HCT116 (cell line): Measurements from ENCODE around the gene CADM3. TPM values are rescaled to one million over a fixed set of nuclear protein-coding genes. Genes with fewer than 3 reads are reported as not detected.
A peak's percentile ranks its signal among the peaks of the same experiment; 100 is the strongest.

Source experiments
- ATAC-seq: fragments of 200-7000 bp; cut with Tn5 transposase; 2 replicates; pipeline ENCODE4 v1.9.1; 2020; ENCODE audit warnings: mild to moderate bottlenecking, moderate library complexity
- BruUV-seq: library from RNA; stranded (reverse); fragments of 400-500 nt; replicated peaks from 2 replicates; lab custom pipeline; 2021; lab: Mats Ljungman, UMichigan
- CTCF ChIA-PET: fragments of 300-600 bp; sonication (Branson Sonifier 250); formaldehyde crosslinking; loops from one replicate; lab custom pipeline; 2021; ENCODE audit warnings: antibody characterized with exemption; lab: Charles Lee
- POLR2A ChIA-PET: fragments of 300-600, 350-600 bp; sonication (Branson Sonifier 250); formaldehyde crosslinking; loops from one replicate; lab custom pipeline; 2021; ENCODE audit warnings: antibody characterized with exemption; lab: Charles Lee
- RAD21 ChIA-PET, 2 experiments: fragments of 300-600 bp; sonication (Branson Sonifier 250); formaldehyde crosslinking; loops; one replicate each; lab custom pipeline; 2023; ENCODE audit warnings: low total read pairs in 2 of 2; ENCODE audit not compliant: uncharacterized antibody in 2 of 2, unreplicated experiment in 2 of 2, low non-redundant PET in 1 of 2; lab: Charles Lee
- DNase-seq: peaks from one replicate; pipeline ENCODE4 v3.0.0-alpha.2; 2010; ENCODE audit warnings: low read depth, low spot score
- H2AFZ ChIP-seq: fragments of 200-600 bp; shearing (Covaris generic), sonication (generic); 2 replicates; pipeline ENCODE4 v1.6.1; 2017; ENCODE audit warnings: low read depth, mixed run types, mixed read lengths, antibody characterized with exemption, low read length; ENCODE audit not compliant: poor library complexity, severe bottlenecking
- H3K27ac ChIP-seq: 2 replicates; pipeline ENCODE4 v1.5.1; 2012; ENCODE audit warnings: low read depth, low read length
- H3K27me3 ChIP-seq: fragments of 200-600 bp; sonication (generic); 2 replicates; pipeline ENCODE4 v1.6.1; 2016; ENCODE audit warnings: mixed run types, low read length, mixed read lengths; ENCODE audit not compliant: insufficient read depth
- H3K36me3 ChIP-seq, 2 experiments: fragments of 200-500 bp in 1 of 2; fragments of 200-600 bp in 1 of 2; sonication (Bioruptor generic) in 1 of 2; sonication (generic) in 1 of 2; 2 replicates each; pipeline versions ENCODE4 v1.5.1 to v1.6.1; 2014 to 2016; ENCODE audit warnings: low read length in 2 of 2, inconsistent platforms in 1 of 2, mixed read lengths in 1 of 2, mixed run types in 1 of 2; ENCODE audit not compliant: insufficient read depth in 2 of 2, control insufficient read depth in 1 of 2
- H3K4me1 ChIP-seq, 2 experiments: fragments of 200-600 bp in 1 of 2; sonication (generic) in 1 of 2; 2 replicates each; pipeline versions ENCODE4 v1.5.1 to v1.6.1; 2012 to 2017; ENCODE audit warnings: low read length in 2 of 2, inconsistent platforms in 1 of 2, mild to moderate bottlenecking in 1 of 2, mixed read lengths in 1 of 2, mixed run types in 1 of 2, moderate library complexity in 1 of 2; ENCODE audit not compliant: insufficient read depth in 2 of 2, control insufficient read depth in 1 of 2
- H3K4me2 ChIP-seq: fragments of 200-600 bp; sonication (generic); 2 replicates; pipeline ENCODE4 v1.6.1; 2017; ENCODE audit warnings: mixed run types, low read length, mixed read lengths
- H3K4me3 ChIP-seq, 2 experiments: fragments of 200-600 bp in 1 of 2; sonication (generic) in 1 of 2; replicated peaks in 1 of 2; 2 replicates each; pipeline ENCODE4 v1.5.1; 2011 to 2016; ENCODE audit warnings: low read length in 2 of 2, control low read depth in 1 of 2, low read depth in 1 of 2, mild to moderate bottlenecking in 1 of 2, mixed read lengths in 1 of 2, mixed run types in 1 of 2
- H3K79me2 ChIP-seq: fragments of 200-600 bp; sonication (generic); 2 replicates; pipeline ENCODE4 v1.6.1; 2017; ENCODE audit warnings: mild to moderate bottlenecking, mixed run types, low read length, moderate library complexity, mixed read lengths; ENCODE audit not compliant: insufficient read depth
- H3K9ac ChIP-seq: fragments of 200-600 bp; sonication (generic); 2 replicates; pipeline ENCODE4 v1.6.1; 2016; ENCODE audit warnings: low read length, mixed read lengths
- H3K9me2 ChIP-seq: fragments of 200-600 bp; sonication (generic), shearing (Covaris generic); 2 replicates; pipeline ENCODE4 v1.6.1; 2017; ENCODE audit warnings: mixed run types, mild to moderate bottlenecking, moderate library complexity; ENCODE audit not compliant: insufficient read depth
- H3K9me3 ChIP-seq, 2 experiments: fragments of 200-500 bp in 1 of 2; fragments of 200-600 bp in 1 of 2; sonication (Bioruptor generic) in 1 of 2; sonication (generic) in 1 of 2; 2 replicates each; pipeline ENCODE4 v1.6.1; 2014 to 2017; ENCODE audit warnings: low read length in 2 of 2, mixed read lengths in 2 of 2, inconsistent platforms in 1 of 2, low read depth in 1 of 2, mild to moderate bottlenecking in 1 of 2, mixed run types in 1 of 2, moderate library complexity in 1 of 2; ENCODE audit not compliant: control insufficient read depth in 1 of 2, insufficient read depth in 1 of 2
- H4K20me1 ChIP-seq: fragments of 200-600 bp; sonication (generic), shearing (Covaris generic); 2 replicates; pipeline ENCODE4 v1.6.1; 2017; ENCODE audit warnings: mixed run types, mild to moderate bottlenecking, moderate library complexity; ENCODE audit not compliant: insufficient read depth
- EZH2 ChIP-seq: fragments of 200-600 bp; sonication (generic); IDR thresholded peaks from 2 replicates; pipeline ENCODE4 v1.6.1; 2017; ENCODE audit warnings: antibody characterized with exemption, mixed run types
- EZH2phosphoT487 ChIP-seq: fragments of 200-600 bp; IDR thresholded peaks from 2 replicates; pipeline ENCODE4 v1.6.1; 2018; ENCODE audit warnings: antibody characterized with exemption, borderline replicate concordance
- FOSL1 ChIP-seq: IDR thresholded peaks from 2 replicates; pipeline ENCODE4 v1.6.1; 2012; ENCODE audit warnings: low read depth
- POLR2A ChIP-seq: IDR thresholded peaks from 2 replicates; pipeline ENCODE4 v1.7.0; 2011; ENCODE audit warnings: borderline replicate concordance; ENCODE audit not compliant: insufficient read depth, insufficient read length; ENCODE audit errors: extremely low read depth
- RAD21 ChIP-seq: IDR thresholded peaks from 2 replicates; pipeline ENCODE4 v1.6.1; 2012; ENCODE audit warnings: low read depth, mild to moderate bottlenecking
- TCF7L2 ChIP-seq: IDR thresholded peaks from 2 replicates; pipeline ENCODE4 v1.7.0; 2011; ENCODE audit warnings: borderline replicate concordance, inconsistent platforms; ENCODE audit not compliant: insufficient read depth, insufficient read length; ENCODE audit errors: extremely low read depth
- YY1 ChIP-seq: IDR thresholded peaks from 2 replicates; pipeline ENCODE4 v1.6.1; 2011; ENCODE audit warnings: low read length, low read depth, moderate library complexity, mild to moderate bottlenecking; ENCODE audit not compliant: insufficient replicate concordance; ENCODE audit errors: extremely low read depth
- ZFX ChIP-seq: fragments of 450-650 bp; IDR thresholded peaks from 2 replicates; pipeline ENCODE4 v1.6.1; 2017
- ZNF274 ChIP-seq: fragments of 200-500 bp; sonication (Bioruptor generic); IDR thresholded peaks from 2 replicates; pipeline ENCODE4 v1.6.1; 2014; ENCODE audit warnings: mild to moderate bottlenecking, low read depth, low read length, inconsistent platforms
- intact Hi-C: fragments of 100-400 bp; cut with micrococcal nuclease; formaldehyde crosslinking; loops from 2 replicates; pipeline ENCODE4 v1.10.0; 2022
- total RNA-seq: library from RNA; stranded (reverse); gene quantifications from one replicate; pipeline ENCODE4 v1.2.1, GENCODE V29; 2021; ENCODE audit not compliant: unreplicated experiment
- TF ChIP-seq, protein P1 (sequence below): IDR thresholded peaks from 2 replicates; pipeline ENCODE4 v1.6.1; 2012
- TF ChIP-seq, protein P2 (sequence below), 3 experiments: fragments of 200-600 bp in 1 of 3; sonication (generic) in 1 of 3; IDR thresholded peaks in 2 of 3; conservative IDR thresholded peaks in 1 of 3; 2 replicates each; pipeline ENCODE4 v1.5.1; 2012 to 2017; ENCODE audit warnings: low read depth in 2 of 3, low read length in 2 of 3, antibody characterized with exemption in 1 of 3, borderline replicate concordance in 1 of 3, control low read depth in 1 of 3, mild to moderate bottlenecking in 1 of 3, mixed read lengths in 1 of 3, mixed run types in 1 of 3, moderate library complexity in 1 of 3; ENCODE audit not compliant: insufficient read depth in 1 of 3
- TF ChIP-seq, protein P3 (sequence below): IDR thresholded peaks from 2 replicates; pipeline ENCODE4 v1.6.1; 2012; ENCODE audit warnings: low read depth

CADM3 gene
- total RNA-seq, 1 experiment from 2014 or later: not detected

DNA sequence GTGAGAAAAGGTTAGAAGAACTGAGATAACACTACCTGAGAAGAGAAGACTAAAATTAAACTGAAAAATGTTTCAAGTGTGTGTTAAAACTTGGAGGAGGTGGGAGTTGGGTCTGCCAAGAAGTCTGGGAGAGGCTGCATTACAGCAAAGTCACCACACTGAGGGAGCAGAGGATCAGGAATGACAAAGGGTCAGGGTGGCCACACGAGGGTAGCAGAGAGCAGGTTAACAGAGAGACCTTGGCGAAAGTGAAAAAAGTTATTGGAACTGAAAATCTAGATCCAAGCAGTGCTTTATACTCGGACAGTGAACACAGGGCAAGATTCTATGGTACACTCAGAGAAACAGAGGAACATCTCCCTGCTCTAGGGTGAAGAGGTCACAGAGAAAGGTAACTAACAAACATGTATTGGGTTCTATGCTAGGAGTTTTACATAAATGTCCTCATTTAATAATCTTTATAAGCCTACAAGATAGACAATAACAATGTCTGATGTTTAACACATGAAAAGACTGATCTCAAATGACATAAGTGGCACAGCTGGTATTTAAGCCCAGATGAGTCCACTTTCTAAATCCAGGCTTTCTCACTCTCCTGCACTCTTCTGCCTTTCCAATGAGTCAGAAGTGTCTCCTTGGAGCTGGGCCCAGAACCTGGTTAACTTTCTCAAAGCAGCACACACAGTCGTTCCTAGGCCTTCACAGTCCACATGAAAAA, 10.3 kb upstream of the CADM3 start:
- Histone ChIP-seq H3K4me3 (no peak overlapping the region), H3K9me3 (no peaks in the 10 kb centered on the region), H3K9me2 (no peaks in the 10 kb centered on the region), H4K20me1 (no peaks in the 10 kb centered on the region; the same call in 1 of the 2 replicates), H3K9ac (no peak overlapping the region), H3K27me3 (peaks cover 11% of the 10 kb centered on the region), H3K4me1 (no peaks in the 10 kb centered on the region), H3K36me3 (no peaks in the 10 kb centered on the region), H3K4me2 (no peak overlapping the region), H3K79me2 (no peaks in the 10 kb centered on the region), H3K27ac (no peak overlapping the region), H2AFZ (no peak overlapping the region)
- BruUV-seq: no TSS peak
- RAD21 ChIA-PET: interaction anchor here in 1 of 2 experiments (0.6 kb wide), 1 partner anchor 275 kb away, joined by 3 read pairs; no protein-coding TSS in a partner anchor
- POLR2A ChIA-PET: no interaction called here
- intact Hi-C loops: loop anchor here (1.0 to 10.0 kb wide), 6 partner anchors 28 to 844 kb away; no protein-coding TSS in a partner anchor
- TF ChIP-seq, protein P1, sequence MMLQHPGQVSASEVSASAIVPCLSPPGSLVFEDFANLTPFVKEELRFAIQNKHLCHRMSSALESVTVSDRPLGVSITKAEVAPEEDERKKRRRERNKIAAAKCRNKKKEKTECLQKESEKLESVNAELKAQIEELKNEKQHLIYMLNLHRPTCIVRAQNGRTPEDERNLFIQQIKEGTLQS: no peak
- TF ChIP-seq, protein P2, sequence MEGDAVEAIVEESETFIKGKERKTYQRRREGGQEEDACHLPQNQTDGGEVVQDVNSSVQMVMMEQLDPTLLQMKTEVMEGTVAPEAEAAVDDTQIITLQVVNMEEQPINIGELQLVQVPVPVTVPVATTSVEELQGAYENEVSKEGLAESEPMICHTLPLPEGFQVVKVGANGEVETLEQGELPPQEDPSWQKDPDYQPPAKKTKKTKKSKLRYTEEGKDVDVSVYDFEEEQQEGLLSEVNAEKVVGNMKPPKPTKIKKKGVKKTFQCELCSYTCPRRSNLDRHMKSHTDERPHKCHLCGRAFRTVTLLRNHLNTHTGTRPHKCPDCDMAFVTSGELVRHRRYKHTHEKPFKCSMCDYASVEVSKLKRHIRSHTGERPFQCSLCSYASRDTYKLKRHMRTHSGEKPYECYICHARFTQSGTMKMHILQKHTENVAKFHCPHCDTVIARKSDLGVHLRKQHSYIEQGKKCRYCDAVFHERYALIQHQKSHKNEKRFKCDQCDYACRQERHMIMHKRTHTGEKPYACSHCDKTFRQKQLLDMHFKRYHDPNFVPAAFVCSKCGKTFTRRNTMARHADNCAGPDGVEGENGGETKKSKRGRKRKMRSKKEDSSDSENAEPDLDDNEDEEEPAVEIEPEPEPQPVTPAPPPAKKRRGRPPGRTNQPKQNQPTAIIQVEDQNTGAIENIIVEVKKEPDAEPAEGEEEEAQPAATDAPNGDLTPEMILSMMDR (IDR thresholded peaks at IDR 0.05 in 2 of 3, conservative IDR thresholded peaks at IDR 0.05 in 1 of 3; ENCODE audit: borderline replicate concordance in 1 of 3, insufficient read depth in 1 of 3, low read depth in 2 of 3, low read length in 2 of 3): peak; percentile 87 to 99 (median 95)
- peak; percentile 91 for TF ChIP-seq RAD21
- ATAC-seq: peak; percentile 95
- CTCF ChIA-PET: interaction anchor here (0.7 to 3.4 kb wide), 6 partner anchors 16 to 53 kb away, joined by 3 to 26 read pairs (median 3); no protein-coding TSS in a partner anchor
- peak; percentile 50 for DNase-seq

DNA sequence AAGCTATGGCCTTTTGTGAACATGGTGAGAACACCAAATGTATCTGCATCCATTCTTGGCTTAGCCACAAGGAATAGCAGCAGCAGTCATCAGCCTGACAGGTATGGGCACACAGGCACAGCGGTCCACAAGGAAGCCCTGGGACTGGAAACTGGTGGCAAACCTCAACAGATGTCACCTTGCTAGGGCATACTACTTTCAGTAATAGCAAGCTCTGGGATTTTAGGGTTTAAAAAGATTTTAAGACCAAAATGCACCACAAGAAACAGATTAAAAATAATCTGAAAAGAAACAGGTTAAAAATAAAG, 9.7 kb upstream of the CADM3 start:
- no peaks in the 10 kb centered on the region for H3K9me3 ChIP-seq
- ChIA-PET POLR2A (no interaction called here), CTCF (interaction anchor here (0.7 to 3.4 kb wide), 6 partner anchors 15 to 53 kb away, joined by 3 to 26 read pairs (median 3); no protein-coding TSS in a partner anchor)
- H3K9me2 ChIP-seq: no peaks in the 10 kb centered on the region
- no peak overlapping the region for H3K9ac ChIP-seq
- no peak overlapping the region for H2AFZ ChIP-seq
- ATAC-seq: no peak
- TF ChIP-seq EZH2phosphoT487: no peak
- no peak for TF ChIP-seq TCF7L2
- TF ChIP-seq YY1: no peak
- no peak for TF ChIP-seq ZFX
- TF ChIP-seq, protein P1: no peak
- TF ChIP-seq, protein P3, sequence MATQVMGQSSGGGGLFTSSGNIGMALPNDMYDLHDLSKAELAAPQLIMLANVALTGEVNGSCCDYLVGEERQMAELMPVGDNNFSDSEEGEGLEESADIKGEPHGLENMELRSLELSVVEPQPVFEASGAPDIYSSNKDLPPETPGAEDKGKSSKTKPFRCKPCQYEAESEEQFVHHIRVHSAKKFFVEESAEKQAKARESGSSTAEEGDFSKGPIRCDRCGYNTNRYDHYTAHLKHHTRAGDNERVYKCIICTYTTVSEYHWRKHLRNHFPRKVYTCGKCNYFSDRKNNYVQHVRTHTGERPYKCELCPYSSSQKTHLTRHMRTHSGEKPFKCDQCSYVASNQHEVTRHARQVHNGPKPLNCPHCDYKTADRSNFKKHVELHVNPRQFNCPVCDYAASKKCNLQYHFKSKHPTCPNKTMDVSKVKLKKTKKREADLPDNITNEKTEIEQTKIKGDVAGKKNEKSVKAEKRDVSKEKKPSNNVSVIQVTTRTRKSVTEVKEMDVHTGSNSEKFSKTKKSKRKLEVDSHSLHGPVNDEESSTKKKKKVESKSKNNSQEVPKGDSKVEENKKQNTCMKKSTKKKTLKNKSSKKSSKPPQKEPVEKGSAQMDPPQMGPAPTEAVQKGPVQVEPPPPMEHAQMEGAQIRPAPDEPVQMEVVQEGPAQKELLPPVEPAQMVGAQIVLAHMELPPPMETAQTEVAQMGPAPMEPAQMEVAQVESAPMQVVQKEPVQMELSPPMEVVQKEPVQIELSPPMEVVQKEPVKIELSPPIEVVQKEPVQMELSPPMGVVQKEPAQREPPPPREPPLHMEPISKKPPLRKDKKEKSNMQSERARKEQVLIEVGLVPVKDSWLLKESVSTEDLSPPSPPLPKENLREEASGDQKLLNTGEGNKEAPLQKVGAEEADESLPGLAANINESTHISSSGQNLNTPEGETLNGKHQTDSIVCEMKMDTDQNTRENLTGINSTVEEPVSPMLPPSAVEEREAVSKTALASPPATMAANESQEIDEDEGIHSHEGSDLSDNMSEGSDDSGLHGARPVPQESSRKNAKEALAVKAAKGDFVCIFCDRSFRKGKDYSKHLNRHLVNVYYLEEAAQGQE: no peak
- no peak for TF ChIP-seq EZH2
- no peak for TF ChIP-seq FOSL1
- TF ChIP-seq POLR2A: no peak
- no peak for TF ChIP-seq ZNF274
- TF ChIP-seq, all 23 proteins: peak for 0
- intact Hi-C loops: loop anchor here (1.0 to 10.0 kb wide), 6 partner anchors 29 to 843 kb away; no protein-coding TSS in a partner anchor
- no TSS peak for BruUV-seq
- no peak for DNase-seq
- no peak overlapping the region for H3K4me2 ChIP-seq
- RAD21 ChIA-PET: interaction anchor here in 1 of 2 experiments (0.6 kb wide), 1 partner anchor 274 kb away, joined by 3 read pairs; no protein-coding TSS in a partner anchor
- no peaks in the 10 kb centered on the region for H3K36me3 ChIP-seq
- H3K4me3 ChIP-seq: no peak overlapping the region
- H3K4me1 ChIP-seq: no peaks in the 10 kb centered on the region
- H3K27me3 ChIP-seq: peaks cover 16% of the 10 kb centered on the region
- no peaks in the 10 kb centered on the region; the same call in 1 of the 2 replicates for H4K20me1 ChIP-seq
- no peak overlapping the region for H3K27ac ChIP-seq
- no peaks in the 10 kb centered on the region for H3K79me2 ChIP-seq
